HepG2 (cell line): Measurements from ENCODE around the gene TATDN2.

ENCODE experiments used
- ZNF264 ChIP-seq: sonication (generic); formaldehyde crosslinking; IDR thresholded peaks from 2 replicates; pipeline ENCODE4 v1.4.0; 2020; ENCODE audit warnings: missing genetic modification reagents
- ZNF670 ChIP-seq: sonication (generic); formaldehyde crosslinking; IDR thresholded peaks from 2 replicates; pipeline ENCODE4 v1.8.0; 2022; ENCODE audit warnings: mild to moderate bottlenecking, missing genetic modification reagents, borderline replicate concordance

DNA sequence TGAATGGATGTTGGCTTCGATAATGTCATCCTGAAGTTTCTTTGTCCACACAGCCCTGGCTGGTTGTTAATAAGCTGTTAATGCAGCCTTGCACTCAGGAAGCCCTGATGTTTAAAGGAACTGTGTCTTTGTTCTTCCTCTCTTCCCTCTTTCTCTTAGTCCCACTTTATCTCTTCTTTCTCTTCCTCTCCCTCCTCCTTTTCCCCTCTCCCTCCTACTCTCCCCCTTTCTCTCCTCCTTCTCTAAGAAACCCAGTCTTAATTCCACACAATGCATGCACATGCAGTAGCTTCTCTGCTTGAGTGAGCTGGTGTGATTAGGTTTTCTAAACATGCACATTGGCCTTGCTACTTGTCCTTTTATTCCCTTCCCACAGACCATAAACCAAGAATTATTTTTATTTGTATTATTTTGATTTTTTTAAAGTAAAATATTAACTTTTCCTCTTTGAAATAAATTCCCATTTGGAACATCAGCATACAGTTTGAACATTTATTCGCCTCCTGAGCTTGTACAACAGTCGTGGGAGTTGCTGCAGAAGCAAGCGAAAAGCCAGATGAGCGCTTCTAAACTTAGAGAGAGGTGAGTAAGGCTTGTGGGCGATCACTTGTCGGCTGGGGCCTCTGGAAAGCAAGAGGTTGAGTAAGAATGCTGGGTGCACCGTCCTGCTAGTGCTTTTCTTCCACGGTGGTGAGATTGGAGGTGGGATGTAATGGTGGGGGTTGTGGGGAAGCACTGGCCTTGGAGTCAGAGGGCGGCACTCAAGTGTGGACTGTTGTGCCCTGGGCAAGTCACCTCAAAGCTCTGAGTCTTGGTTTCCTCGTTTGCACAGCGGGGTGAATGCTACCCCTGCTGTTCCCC, 37.2 kb downstream of the TATDN2 start:
- no peak for TF ChIP-seq ZNF670 (CRISPR knock-in tag)
- no peak for TF ChIP-seq ZNF264 (CRISPR knock-in tag)
